GM18867 (cell line): ENCODE data around the gene SEMA6A.

Experiments
- ATAC-seq: cut with Tn5 transposase; IDR thresholded peaks from one replicate; pipeline ENCODE4 v1.9.1; 2021; ENCODE audit warnings: mild to moderate bottlenecking, moderate library complexity; ENCODE audit not compliant: unreplicated experiment

The SEMA6A gene

GRCh38 chr5:116467465-116467843, 107.2 kb downstream of the SEMA6A start:
- ATAC-seq, result no peak

DNA sequence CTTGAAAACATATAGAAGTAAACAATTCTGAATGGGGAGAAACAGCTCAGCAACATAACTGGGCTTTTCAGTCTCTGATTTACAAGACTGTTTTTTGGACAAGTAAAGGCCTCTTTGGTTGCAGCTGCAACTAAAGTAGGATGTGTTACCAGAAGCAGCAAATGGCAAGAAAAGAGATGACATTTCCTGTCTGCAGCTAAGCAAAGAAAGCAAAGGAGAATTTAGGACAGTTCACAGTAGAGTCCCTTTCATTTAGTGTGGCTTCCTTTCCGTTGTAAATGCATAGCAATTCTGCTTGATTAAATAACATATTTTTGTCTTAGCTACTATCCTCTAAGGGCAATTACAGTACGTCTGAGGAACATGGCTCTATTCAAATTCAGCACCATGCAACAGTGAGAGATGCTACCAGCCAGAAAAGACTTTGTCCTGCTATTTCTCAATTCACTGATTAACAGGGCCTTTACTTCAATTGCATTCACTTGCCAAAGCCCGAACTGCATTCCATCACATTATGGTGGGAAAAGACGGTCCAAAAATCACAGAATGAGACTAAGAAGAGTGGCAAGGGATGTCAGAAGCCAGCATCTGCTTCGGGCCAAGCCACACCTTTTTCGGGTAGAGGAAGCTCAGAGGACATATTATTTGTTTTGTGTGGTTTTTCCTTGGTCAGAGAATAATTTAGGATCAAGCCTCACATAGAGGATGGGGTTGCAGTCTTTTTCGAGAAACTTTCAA, 107.7 kb downstream of the SEMA6A start:
- ATAC-seq, result no peak

DNA sequence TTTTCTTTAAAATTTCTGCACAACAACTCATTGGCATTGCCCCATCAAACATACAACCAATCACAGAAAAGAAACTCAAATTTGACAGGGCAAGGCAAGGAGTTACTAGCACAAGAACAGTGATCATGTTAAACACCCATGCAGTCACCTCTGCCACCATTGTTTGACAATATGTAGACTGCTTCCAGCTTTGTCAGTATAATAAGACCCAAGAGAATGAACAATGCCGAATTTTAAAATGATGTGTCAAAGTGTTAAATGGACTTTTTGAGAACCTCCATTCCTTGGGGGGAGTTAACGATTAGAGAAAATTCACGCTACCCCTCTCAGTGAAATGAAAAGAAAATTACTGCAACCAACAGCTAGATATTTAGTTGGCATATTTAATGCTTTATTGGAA, 109.2 kb downstream of the SEMA6A start:
- ATAC-seq, result no peak

DNA sequence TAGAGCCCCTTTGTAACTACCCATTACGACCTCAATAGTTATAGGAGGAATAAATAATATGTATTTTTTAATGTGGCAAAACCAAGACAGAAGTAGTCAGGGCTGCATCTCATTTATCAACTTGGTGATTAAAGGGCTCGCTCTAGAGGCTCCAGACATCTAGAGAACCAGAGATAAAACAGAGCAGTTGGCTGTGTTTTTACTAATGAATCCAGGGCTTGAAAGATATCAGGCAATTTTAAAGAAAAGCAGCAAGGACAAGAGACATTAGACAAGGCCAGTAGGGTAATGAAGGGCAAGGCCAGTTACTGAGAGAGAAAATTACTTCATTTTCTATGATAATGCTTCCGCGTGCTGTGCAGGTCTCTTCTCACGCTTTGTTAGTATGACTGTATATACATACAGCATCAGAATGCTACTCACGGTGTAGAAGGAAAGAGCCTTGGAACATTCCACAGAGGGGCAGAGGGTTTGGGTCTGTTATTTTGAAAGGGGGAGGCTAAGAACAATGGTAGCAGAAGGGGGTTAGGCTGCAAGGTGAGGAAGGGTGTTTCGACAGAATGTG, 110.4 kb downstream of the SEMA6A start:
- ATAC-seq, result no peak

- no peak for ATAC-seq
Measured at GRCh38 chr5:116462500-116462899, 112.1 kb downstream of the SEMA6A start.

DNA sequence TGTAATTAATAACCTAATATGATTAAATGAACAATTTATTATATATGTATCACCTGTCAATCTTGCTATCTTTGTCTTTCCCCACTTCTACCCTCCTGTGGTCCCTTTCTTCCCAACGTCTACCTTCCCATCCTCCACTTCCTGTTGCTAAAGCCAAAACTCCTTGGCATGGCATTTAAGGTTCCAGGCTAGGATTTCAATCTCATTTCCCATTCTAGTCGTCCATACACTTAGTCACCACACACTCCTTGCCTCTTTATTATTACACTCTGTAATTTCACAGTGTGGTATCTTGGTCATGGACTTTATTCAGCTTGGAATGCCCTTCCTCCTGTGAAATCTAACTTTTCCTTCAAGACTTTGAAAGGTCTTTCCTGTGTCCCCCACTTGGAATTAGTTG, 115.3 kb downstream of the SEMA6A start:
- no peak for ATAC-seq

- ATAC-seq, result no peak
Measured at GRCh38 chr5:116457062-116457461, 117.6 kb downstream of the SEMA6A start.

GRCh38 chr5:116456036-116456435, 118.6 kb downstream of the SEMA6A start:
- no peak for ATAC-seq

DNA sequence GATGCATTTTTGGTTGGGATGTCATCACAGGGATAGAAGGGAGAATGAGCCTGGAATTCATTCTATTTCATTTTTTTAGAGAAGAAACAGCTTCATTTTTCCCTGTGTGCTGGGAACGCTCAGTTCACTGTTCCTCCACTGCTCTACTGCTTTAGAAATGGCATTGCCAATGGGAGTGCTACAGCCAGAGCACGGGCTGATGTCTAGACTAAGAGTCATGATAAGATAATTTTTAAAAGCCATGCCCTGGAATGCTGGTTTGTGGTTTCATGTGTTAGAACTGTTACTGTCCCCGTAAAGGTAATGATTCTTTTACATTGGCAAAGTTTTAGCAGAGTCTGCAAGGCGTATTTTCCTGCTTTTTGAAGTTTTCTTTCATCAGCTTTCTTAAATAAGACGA, 119.6 kb downstream of the SEMA6A start:
- ATAC-seq, result no peak

DNA sequence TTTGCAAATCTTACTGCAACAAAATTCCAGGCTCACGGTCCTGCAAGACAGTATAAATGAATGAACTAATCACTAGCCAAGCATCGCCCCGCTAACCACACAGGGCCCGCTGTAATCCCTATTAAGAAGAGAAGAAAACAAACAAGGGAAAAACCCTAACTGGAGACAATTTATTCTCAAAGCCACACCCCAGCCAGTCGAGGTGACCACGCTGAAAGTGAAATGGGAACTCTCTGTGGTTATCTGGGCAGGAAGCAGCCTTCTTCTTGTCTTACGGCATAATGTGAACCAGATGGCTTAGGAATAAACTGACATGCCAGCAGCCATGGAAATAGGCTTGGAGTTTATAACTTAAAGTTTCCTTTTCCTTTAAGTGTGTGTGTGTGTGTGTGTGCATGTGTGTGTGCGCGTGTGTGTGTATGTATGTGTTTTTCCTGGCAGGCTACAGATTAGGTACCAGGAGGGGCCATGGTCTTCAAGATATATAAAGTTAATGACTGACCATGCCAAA, 120.2 kb downstream of the SEMA6A start:
- ATAC-seq, result peak; percentile 100

GRCh38 chr5:116453988-116454411, 120.6 kb downstream of the SEMA6A start:
- no peak for ATAC-seq

DNA sequence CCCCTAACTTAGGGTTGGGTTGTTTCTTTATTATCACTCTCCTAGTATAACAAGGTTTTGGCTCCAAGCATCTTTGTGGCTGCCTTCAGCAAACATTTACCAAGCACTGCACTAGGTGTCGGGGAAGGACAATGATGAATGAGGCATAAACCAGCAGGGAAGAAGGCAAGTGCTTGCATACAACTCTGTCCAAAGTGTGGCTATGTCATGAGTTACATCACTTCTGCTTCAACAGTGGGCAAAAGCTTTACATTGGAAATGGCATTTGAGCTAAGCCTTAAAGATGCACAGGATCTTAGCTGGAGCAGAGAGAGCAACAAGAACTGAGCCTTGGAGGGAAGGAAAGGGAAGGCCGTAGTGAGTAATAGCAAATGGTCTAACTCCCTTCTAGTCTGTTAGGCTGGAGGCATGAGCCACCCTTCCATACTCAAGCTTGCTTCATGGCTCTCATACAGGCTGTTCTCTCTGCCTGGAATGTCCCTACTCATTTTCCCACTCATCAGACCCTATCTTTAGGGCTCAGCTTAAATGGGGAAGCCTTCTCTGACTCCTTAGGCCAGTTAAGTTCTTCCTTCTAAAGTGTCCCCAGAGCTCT, 121.8 kb downstream of the SEMA6A start:
- no peak for ATAC-seq

DNA sequence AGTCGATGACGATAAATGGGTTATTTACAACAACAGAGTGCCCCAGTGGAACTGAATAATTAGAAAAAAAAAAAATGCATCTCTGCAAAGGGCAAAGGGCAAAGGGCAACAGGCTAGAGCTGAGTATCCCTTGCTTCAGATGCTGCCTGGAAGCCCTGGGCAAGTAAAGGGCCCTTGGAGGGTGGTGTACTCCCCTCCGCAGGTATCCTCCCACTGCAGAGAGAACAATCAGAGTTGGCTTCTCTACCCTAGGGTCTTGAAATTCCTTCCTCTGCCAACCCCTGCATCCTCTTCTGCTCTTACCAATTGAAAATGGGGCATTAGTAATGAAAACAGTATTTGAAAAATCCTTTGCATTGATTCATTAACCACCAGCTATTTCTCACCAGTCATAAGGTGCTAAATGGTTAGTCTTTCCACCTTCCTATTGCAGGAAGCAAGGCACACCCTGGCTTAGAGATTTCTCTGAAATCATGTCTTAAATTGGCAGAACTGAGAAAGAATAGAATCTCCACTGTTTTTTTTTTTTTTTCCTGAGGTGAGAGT, 122.6 kb downstream of the SEMA6A start:
- no peak for ATAC-seq

GRCh38 chr5:116451066-116451465, 123.6 kb downstream of the SEMA6A start:
- no peak for ATAC-seq

GRCh38 chr5:116449458-116449857, 125.2 kb downstream of the SEMA6A start:
- ATAC-seq, result no peak

DNA sequence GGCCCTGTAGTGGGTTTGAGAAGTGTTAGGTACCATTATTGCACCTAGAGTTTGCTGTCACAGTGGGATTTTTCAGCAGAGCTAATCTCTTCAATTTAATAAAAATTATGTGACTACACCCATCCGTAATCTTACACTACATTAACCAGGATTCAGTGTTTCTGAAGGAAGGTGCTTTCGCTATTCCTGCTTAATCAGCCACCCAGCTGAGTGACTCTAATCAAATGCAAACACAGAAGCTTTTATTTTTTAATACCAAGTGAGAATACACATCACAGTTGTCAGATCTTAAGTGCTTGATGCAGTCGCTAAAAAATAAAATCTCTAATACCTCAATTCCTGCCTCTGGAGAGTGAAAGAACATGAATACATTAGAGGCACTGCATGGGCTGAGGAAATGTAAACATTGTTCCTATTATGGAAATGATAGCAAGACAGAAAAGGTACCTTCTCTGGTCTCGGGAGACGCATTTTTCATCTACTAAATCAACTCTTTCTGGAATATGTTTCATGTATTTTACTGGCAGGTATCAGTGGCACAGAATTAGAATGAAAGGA, 125.7 kb downstream of the SEMA6A start:
- ATAC-seq, result no peak

DNA sequence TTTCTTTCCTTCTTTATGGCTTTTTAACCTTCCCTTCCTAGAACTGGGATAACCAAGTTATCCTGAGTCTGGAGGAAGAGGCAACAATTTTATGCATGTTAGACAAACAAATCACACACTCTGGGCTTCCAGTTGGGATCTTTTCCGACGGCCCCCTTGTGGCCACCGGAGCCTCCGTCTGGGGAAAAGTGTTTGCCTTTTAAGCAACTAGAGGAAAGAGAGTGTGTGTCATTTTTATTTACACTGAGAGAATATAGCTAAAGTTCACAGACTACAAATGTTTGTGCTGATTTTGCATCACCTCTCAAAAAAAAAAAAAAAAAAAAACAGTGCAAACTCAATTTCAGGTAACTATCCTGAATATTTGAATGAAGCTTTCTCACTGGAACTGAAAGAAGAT, 126.2 kb downstream of the SEMA6A start:
- ATAC-seq, result no peak

DNA sequence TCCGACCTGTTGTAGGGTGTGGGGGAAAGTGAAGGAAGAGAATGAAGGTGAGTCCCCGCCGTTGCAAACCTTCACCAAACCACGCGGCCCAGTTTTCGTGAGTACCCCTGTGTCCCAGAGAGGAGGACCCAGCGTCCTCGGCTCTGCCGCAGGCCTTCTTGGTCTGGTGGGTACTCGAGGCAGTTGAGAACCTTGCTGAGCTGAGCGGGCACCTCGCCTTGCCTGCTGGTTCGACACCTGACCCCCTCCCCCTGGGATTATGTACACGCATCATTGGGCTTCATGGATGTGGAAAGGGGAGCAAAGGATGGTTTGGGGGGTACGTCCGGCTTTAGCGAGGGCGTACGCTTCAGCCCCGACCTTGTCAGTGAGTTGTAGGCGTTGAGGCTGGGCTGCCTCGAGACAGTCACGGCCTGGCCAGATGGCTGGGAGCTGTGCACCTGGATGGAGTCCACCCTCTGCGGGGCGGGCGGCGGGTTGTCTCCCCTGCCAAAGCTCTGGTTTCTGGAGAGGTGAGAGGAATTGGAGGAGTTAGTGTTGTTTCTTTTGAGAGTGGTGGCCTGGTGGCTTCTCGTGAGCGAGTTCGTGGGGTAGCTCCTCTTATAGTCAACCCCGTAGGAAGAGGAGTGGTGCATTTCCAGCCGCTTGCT, 128.1 kb downstream of the SEMA6A start:
- no peak for ATAC-seq

GRCh38 chr5:116445311-116445710, 129.3 kb downstream of the SEMA6A start:
- no peak for ATAC-seq

GRCh38 chr5:116444373-116445295, 130.0 kb downstream of the SEMA6A start:
- no peak for ATAC-seq
